Activated CD4-positive, alpha-beta memory T cell treated with anti-CD3 and anti-CD28 coated beads for 36 hours (primary cell): ENCODE data around the gene SLC5A6. TPM values are rescaled to one million over a fixed set of nuclear protein-coding genes. Genes with fewer than 3 reads are reported as not detected.
"Not testable (repeated sequence)": the region's sequence is repeated elsewhere in the genome, so short reads cannot be mapped to it uniquely, and the experiment has no call there.

Experiments
- CTCF ChIA-PET: fragments of 350-600 bp; sonication (Branson Sonifier 250); formaldehyde crosslinking; loops from one replicate; lab custom pipeline; 2021; ENCODE audit warnings: antibody characterized with exemption, inconsistent platforms; lab: Charles Lee
- POLR2A ChIA-PET: fragments of 350-600 bp; sonication (Branson Sonifier 250); formaldehyde crosslinking; loops from one replicate; lab custom pipeline; 2021; ENCODE audit warnings: antibody characterized with exemption; lab: Charles Lee
- DNase-seq: peaks from one replicate; pipeline ENCODE4 v3.0.0-alpha.2; 2020
- H3K27ac Mint-ChIP-seq: one replicate; pipeline ENCODE4 v1.8.0; 2021; ENCODE audit warnings: mixed read lengths
- H3K27me3 Mint-ChIP-seq: one replicate; pipeline ENCODE4 v1.8.0; 2021; ENCODE audit warnings: mixed read lengths
- H3K36me3 Mint-ChIP-seq: one replicate; pipeline ENCODE4 v1.8.0; 2021; ENCODE audit warnings: mixed read lengths
- H3K4me1 Mint-ChIP-seq: one replicate; pipeline ENCODE4 v1.8.0; 2021; ENCODE audit warnings: low read depth, mixed read lengths
- H3K4me3 Mint-ChIP-seq: one replicate; pipeline ENCODE4 v1.8.0; 2021; ENCODE audit warnings: mild to moderate bottlenecking, mixed read lengths
- H3K9me3 Mint-ChIP-seq: one replicate; pipeline ENCODE4 v1.8.0; 2021; ENCODE audit warnings: mixed read lengths
- intact Hi-C: fragments of 100-400 bp; cut with micrococcal nuclease; formaldehyde crosslinking; loops from one replicate; pipeline ENCODE4 v1.15.1; 2023
- total RNA-seq, 2 experiments: library from RNA; stranded (reverse); gene quantifications; one replicate each; pipeline ENCODE4 v1.2.3, GENCODE V29; 2021

The SLC5A6 gene
- total RNA-seq, 2 experiments from 2014 or later = 29.2 to 30.2 TPM

DNA sequence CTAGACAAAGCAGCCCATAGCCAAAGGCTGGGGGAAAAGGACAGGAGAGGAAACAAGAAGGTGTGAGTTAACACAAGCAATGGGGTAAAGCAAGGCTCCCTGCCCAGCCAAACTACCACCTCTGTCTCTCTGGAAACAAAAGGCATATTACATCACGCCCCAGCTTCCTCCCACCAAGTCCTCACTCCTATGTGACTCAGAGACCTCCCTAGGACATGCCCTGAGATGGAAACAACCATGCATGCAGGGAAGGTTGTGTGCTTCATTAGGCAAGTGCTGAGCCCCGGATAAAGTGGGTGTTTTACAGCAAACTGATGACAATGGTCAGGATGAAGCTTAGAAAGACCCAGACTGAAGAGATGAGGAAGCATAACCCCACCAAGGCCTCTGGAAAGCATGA is 9.2 kb downstream of the SLC5A6 start:
- H3K4me1 Mint-ChIP-seq = peaks cover 5% of the 10 kb centered on the region
- no peak overlapping the region for H3K4me3 Mint-ChIP-seq
- ChIA-PET CTCF (no interaction called here), POLR2A (interaction anchor here (0.6 kb wide), 1 partner anchor 38 kb away, joined by 3 read pairs; no protein-coding TSS in a partner anchor)
- H3K9me3 Mint-ChIP-seq = no peaks in the 10 kb centered on the region
- peaks cover 33% of the 10 kb centered on the region for H3K36me3 Mint-ChIP-seq
- no peak for DNase-seq
- H3K27ac Mint-ChIP-seq = no peak overlapping the region
- no peaks in the 10 kb centered on the region for H3K27me3 Mint-ChIP-seq
- intact Hi-C loops = no loop called here

GRCh38 chr2:27201675-27202074 is 10.4 kb downstream of the SLC5A6 start:
- POLR2A ChIA-PET = no interaction called here
- Mint-ChIP-seq H3K27ac (no peak overlapping the region), H3K36me3 (peaks cover 28% of the 10 kb centered on the region), H3K27me3 (no peaks in the 10 kb centered on the region), H3K4me1 (peaks cover 4% of the 10 kb centered on the region), H3K9me3 (no peaks in the 10 kb centered on the region), H3K4me3 (no peak overlapping the region)
- intact Hi-C loops = no loop called here
- CTCF ChIA-PET = no interaction called here
- no peak for DNase-seq

- Mint-ChIP-seq H3K4me3 (no peak overlapping the region), H3K4me1 (no peaks in the 10 kb centered on the region), H3K27me3 (no peaks in the 10 kb centered on the region), H3K27ac (no peak overlapping the region), H3K36me3 (peaks cover 16% of the 10 kb centered on the region), H3K9me3 (no peaks in the 10 kb centered on the region)
- CTCF ChIA-PET = no interaction called here
- intact Hi-C loops = no loop called here
- no peak for DNase-seq
- POLR2A ChIA-PET = no interaction called here
Measured at GRCh38 chr2:27199241-27199640, 12.8 kb downstream of the SLC5A6 start.

DNA sequence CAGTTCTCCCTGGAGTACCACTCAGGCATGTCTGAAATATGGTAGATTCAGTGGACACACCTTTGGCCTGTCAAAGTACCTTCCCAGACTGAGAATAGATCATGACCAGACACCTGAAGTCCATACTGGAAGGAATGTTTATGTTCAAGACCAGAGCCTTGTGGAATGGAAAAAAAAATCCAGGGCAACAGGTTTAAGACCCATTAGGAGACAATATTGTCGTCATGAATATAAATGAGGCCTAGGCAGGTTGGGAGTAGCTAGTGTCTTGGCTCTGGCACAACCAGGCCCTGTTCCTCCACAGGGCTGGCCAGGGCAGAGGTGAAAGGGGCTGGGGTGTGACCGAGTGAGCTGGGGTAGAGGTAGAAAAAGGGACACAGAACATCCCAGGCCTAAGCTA is 13.4 kb downstream of the SLC5A6 start:
- no peak for DNase-seq
- intact Hi-C loops = no loop called here
- Mint-ChIP-seq H3K36me3 (peaks cover 16% of the 10 kb centered on the region), H3K4me1 (no peaks in the 10 kb centered on the region), H3K4me3 (no peak overlapping the region), H3K27me3 (no peaks in the 10 kb centered on the region), H3K9me3 (no peaks in the 10 kb centered on the region), H3K27ac (no peak overlapping the region)
- ChIA-PET CTCF (no interaction called here), POLR2A (no interaction called here)

DNA sequence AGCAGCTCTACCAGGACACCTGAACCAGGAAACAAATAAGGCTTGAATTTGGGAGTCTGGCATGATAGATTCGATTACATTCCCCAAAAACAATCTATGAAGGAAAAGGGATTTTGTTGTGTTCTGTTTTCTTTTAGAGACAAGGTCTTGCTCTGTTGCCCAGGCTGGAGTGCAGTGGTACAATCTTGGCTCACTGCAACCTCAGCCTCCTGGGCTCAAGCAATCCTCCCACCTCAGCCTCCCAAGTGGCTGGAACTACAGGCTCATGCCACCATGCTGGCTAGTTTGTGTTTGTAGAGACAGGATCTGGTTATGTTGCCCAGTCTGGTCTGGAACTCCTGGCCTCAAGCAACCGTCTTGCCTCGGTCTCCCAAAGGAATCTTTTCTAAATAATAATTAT is 14.0 kb downstream of the SLC5A6 start:
- POLR2A ChIA-PET, H3K4me1 Mint-ChIP-seq, H3K27ac Mint-ChIP-seq, H3K27me3 Mint-ChIP-seq, DNase-seq, H3K9me3 Mint-ChIP-seq, intact Hi-C loops, H3K4me3 Mint-ChIP-seq, CTCF ChIA-PET: not testable (repeated sequence)
- H3K36me3 Mint-ChIP-seq = peaks cover 13% of the 10 kb centered on the region

GRCh38 chr2:27195799-27196198 is 16.3 kb downstream of the SLC5A6 start:
- H3K4me1 Mint-ChIP-seq, H3K27me3 Mint-ChIP-seq, H3K27ac Mint-ChIP-seq, H3K4me3 Mint-ChIP-seq, H3K9me3 Mint-ChIP-seq, CTCF ChIA-PET, H3K36me3 Mint-ChIP-seq, DNase-seq, POLR2A ChIA-PET, intact Hi-C loops: not testable (repeated sequence)

- Mint-ChIP-seq H3K9me3 (no peaks in the 10 kb centered on the region), H3K27ac (no peak overlapping the region), H3K4me1 (no peaks in the 10 kb centered on the region), H3K4me3 (no peak overlapping the region), H3K27me3 (no peaks in the 10 kb centered on the region), H3K36me3 (peaks cover 1% of the 10 kb centered on the region)
- intact Hi-C loops = no loop called here
- ChIA-PET POLR2A (no interaction called here), CTCF (no interaction called here)
- no peak for DNase-seq
Measured at GRCh38 chr2:27194538-27195354, 17.3 kb downstream of the SLC5A6 start.

DNA sequence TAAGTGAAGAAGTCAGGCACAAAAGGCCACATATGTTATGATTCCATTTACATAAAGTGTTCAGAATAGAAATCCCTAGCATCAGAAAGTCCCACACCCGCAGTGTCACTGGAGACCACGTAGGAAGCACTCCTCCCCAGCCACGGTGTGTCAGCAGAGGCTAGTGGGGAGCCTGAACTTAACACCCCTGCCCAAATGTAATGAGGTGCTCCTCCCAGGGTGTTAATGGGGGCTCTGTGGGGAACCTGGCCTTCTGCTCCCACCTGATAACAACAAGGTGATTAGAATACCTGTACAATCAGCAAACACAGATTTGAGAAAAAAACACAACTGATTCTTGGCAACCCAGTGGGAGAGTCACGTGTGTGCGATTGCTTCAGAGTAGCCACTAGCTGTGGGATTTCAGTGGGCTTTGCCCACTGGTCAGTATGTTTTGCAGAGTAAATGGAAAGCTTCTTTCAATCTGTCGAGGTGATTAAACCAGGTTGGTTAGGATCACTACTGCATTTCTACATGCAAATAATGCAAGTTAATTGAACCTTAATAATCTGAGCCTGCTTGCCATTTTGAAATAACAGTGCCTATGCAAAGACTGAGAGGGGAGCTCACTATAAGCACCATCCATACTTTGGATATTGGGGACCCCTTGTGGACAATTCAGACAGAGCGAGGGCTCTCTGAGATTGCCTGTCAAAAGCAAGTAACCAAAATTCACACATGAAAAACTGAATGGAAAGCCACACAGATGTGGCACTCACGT is 20.8 kb downstream of the SLC5A6 start:
- H3K4me3 Mint-ChIP-seq = no peak overlapping the region
- intact Hi-C loops = loop anchor here (1.0 kb wide), 2 partner anchors 93 to 230 kb away; no protein-coding TSS in a partner anchor
- DNase-seq = peak; percentile 52
- POLR2A ChIA-PET = no interaction called here
- CTCF ChIA-PET = interaction anchor here (0.6 to 3.0 kb wide), 13 partner anchors 11 to 235 kb away, joined by 3 to 20 read pairs (median 5); no protein-coding TSS in a partner anchor
- H3K27me3 Mint-ChIP-seq = no peaks in the 10 kb centered on the region
- no peak overlapping the region for H3K27ac Mint-ChIP-seq
- H3K4me1 Mint-ChIP-seq = no peaks in the 10 kb centered on the region
- H3K9me3 Mint-ChIP-seq = no peaks in the 10 kb centered on the region
- H3K36me3 Mint-ChIP-seq = no peaks in the 10 kb centered on the region

- intact Hi-C loops = no loop called here
- no peaks in the 10 kb centered on the region for H3K9me3 Mint-ChIP-seq
- no peak overlapping the region for H3K27ac Mint-ChIP-seq
- POLR2A ChIA-PET = no interaction called here
- H3K4me1 Mint-ChIP-seq = no peaks in the 10 kb centered on the region
- H3K4me3 Mint-ChIP-seq = no peak overlapping the region
- H3K36me3 Mint-ChIP-seq = no peaks in the 10 kb centered on the region
- no peaks in the 10 kb centered on the region for H3K27me3 Mint-ChIP-seq
- CTCF ChIA-PET = interaction anchor here (3.0 kb wide), 1 partner anchor 19 kb away, joined by 14 read pairs; no protein-coding TSS in a partner anchor
- no peak for DNase-seq
Measured at GRCh38 chr2:27189989-27190388, 22.1 kb downstream of the SLC5A6 start.

GRCh38 chr2:27186613-27187345 is 25.3 kb downstream of the SLC5A6 start:
- POLR2A ChIA-PET = interaction anchor here (0.5 to 0.6 kb wide), 2 partner anchors 60 to 387 kb away, joined by 3 read pairs; no protein-coding TSS in a partner anchor
- CTCF ChIA-PET = interaction anchor here (1.4 kb wide), 1 partner anchor 16 kb away, joined by 8 read pairs; no protein-coding TSS in a partner anchor
- no peaks in the 10 kb centered on the region for H3K4me1 Mint-ChIP-seq
- no peak overlapping the region for H3K27ac Mint-ChIP-seq
- H3K36me3 Mint-ChIP-seq = no peaks in the 10 kb centered on the region
- peaks cover 6% of the 10 kb centered on the region for H3K27me3 Mint-ChIP-seq
- intact Hi-C loops = no loop called here
- H3K4me3 Mint-ChIP-seq = no peak overlapping the region
- H3K9me3 Mint-ChIP-seq = no peaks in the 10 kb centered on the region
- no peak for DNase-seq

- H3K9me3 Mint-ChIP-seq = no peaks in the 10 kb centered on the region
- ChIA-PET POLR2A (no interaction called here), CTCF (no interaction called here)
- H3K4me3 Mint-ChIP-seq = no peak overlapping the region
- H3K36me3 Mint-ChIP-seq = no peaks in the 10 kb centered on the region
- intact Hi-C loops = no loop called here
- H3K27ac Mint-ChIP-seq = no peak overlapping the region
- H3K27me3 Mint-ChIP-seq = peaks cover 17% of the 10 kb centered on the region
- no peaks in the 10 kb centered on the region for H3K4me1 Mint-ChIP-seq
- no peak for DNase-seq
Measured at GRCh38 chr2:27185331-27186026, 26.6 kb downstream of the SLC5A6 start.
